GM12892 (cell line): Measurements from ENCODE around the gene SIRT3.

ENCODE experiments used
- DNase-seq: peaks from one replicate; pipeline ENCODE4 v3.0.0; 2011; ENCODE audit not compliant: insufficient read length
- FAIRE-seq: peaks from 2 replicates; lab custom pipeline; 2011; peaks lifted over from hg19 to GRCh38; lab: Jason Lieb, UNC
- POLR2A ChIP-seq: IDR thresholded peaks from 2 replicates; pipeline ENCODE4 v1.6.1; 2011; ENCODE audit warnings: low read depth, low read length, control low read depth
- POLR2AphosphoS5 ChIP-seq: IDR thresholded peaks from 2 replicates; pipeline ENCODE4 v1.6.1; 2011; ENCODE audit warnings: low read depth, low read length, control low read depth
- TAF1 ChIP-seq: IDR thresholded peaks from 2 replicates; pipeline ENCODE4 v1.6.1; 2011; ENCODE audit warnings: low read depth, mild to moderate bottlenecking, control low read depth, low read length, borderline replicate concordance

The SIRT3 gene

DNA sequence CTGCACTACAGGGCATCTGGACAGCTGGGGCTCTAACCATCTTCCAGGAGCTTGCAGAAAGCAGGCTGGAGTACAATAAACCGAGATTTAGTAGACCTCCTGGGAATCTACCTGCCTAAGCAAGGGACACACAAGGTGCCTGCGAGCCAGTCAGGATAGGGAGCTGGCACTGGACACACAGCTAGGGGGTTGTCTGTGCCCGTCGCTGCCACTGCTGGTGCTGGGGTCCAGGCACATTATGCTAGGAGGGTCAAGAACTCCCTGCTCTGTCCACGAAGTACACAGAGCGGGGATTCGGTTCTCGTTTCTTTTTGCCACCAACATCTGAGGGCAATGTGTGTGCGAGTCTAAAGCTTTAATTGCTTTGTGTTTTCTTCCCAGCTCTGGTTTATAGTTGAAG lies 24.4 kb downstream of the SIRT3 start:
- FAIRE-seq (no peak), DNase-seq (no peak)
- TF ChIP-seq TAF1 (no peak), POLR2AphosphoS5 (no peak), POLR2A (no peak; the same call in 1 of the 2 replicates)

DNA sequence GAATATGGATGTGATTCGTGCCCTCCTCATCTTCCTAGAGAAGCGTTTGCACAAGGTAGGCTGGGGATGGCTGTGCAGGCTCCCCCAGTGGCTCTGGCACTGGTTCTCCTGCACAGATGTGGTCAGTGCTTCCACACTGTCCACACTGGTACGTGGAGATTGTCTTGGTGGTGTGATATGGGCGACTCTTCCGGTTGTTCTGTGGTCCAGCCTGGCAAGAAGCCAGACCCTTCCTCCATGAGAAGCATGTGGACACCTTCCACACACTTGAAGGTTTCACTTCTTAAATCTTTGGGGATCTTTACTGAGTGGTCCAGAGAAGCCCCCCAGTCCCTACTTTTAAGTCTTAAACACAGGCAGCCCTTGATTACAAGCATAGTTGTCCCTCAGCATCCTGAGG lies 24.8 kb downstream of the SIRT3 start:
- no peak for DNase-seq
- no peak for FAIRE-seq
- TF ChIP-seq TAF1 = no peak
- no peak for TF ChIP-seq POLR2AphosphoS5
- no peak for TF ChIP-seq POLR2A

DNA sequence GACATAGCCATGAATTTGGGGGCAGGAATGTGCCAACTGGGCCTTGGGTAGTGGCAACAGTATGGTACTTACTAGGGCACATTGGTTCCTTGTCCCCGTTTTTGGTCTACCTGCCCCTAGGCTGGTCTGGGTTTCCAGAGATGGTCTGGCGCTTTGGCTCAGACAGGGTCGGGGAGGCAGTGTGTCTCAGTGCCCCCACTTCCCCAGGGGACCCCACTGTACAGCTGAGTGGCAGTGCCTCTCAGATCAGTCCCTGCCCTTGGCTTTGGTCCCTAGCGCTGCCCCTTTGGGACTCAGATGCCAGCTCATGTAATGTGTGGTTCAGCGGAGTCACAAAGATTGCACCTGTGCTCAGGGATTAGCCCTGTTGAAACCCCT lies 25.4 kb downstream of the SIRT3 start:
- TF ChIP-seq POLR2AphosphoS5 (no peak), TAF1 (no peak), POLR2A (no peak)
- FAIRE-seq (no peak), DNase-seq (no peak)

DNA sequence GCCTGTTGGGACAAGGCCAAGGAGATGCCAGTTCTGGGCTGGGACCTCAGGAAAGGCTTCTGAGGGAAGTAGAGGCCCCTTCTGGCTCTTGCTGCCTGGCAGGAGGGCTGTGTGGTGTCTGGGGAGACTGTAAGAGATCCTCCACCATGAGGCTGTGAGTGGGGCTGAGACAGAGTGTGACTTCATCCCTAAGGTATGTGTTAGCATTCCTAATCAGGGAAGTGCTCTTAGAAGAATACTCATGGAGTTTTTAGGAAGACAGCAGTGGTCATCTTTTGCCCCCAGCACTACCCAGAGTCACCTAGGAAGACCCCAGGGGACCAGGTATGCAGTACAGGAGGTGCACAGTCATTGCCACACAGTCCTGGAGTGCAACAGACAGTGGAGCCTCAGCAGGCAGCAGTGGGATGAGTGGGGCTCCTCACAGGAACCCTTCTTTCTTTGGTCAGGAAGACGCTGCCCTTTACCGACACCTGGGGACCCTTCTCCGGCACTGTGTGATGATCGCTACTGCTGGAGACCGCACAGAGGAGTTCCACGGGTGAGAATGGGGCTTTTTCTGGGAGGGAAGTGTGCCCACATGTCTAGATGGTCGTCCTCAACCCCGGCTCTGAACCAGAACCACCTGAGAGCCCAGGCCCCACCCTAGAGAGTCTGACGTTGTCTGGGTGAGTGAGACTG lies 25.9 kb downstream of the SIRT3 start:
- no peak for TF ChIP-seq TAF1
- TF ChIP-seq POLR2AphosphoS5 = no peak
- TF ChIP-seq POLR2A = no peak
- no peak for FAIRE-seq
- DNase-seq = no peak

DNA sequence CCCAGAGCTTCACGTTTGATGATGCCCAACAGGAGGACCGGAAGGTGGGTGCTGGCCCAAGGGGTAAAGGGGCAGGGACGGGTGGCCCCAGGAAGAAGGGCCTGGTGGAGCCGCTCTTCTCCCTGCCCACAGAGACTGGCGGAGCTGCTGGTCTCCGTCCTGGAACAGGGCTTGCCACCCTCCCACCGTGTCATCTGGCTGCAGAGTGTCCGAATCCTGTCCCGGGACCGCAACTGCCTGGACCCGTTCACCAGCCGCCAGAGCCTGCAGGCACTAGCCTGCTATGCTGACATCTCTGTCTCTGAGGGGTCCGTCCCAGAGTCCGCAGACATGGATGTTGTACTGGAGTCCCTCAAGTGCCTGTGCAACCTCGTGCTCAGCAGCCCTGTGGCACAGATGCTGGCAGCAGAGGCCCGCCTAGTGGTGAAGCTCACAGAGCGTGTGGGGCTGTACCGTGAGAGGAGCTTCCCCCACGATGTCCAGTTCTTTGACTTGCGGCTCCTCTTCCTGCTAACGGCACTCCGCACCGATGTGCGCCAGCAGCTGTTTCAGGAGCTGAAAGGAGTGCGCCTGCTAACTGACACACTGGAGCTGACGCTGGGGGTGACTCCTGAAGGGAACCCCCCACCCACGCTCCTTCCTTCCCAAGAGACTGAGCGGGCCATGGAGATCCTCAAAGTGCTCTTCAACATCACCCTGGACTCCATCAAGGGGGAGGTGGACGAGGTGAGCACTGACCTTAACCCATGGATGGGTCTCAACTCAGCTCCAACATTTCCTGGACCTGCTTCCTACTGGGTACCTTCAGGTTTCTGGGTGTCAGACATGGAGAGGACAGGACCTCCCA lies 26.6 kb downstream of the SIRT3 start:
- DNase-seq = no peak
- peak; percentile 64 for FAIRE-seq
- TF ChIP-seq POLR2AphosphoS5 = no peak
- TF ChIP-seq TAF1 = no peak
- TF ChIP-seq POLR2A = no peak

DNA sequence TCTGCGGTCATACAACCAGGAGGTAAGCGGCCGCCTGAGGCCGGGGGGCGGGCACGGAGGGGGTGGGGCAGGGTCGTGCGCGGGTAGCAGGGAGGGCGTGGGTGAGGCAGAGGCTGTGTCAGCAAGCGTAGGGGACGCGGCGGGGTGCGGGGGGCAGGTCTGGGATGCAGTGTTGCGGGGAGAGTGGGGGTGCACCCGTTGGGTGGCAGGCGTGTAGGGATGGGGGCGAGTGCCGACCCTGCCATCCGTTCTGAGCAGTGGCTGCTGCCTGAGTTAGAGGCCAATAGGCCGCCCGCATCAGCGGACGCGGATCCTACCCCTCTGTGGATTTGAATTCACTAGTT lies 27.3 kb downstream of the SIRT3 start:
- TF ChIP-seq POLR2AphosphoS5 (no peak), POLR2A (no peak), TAF1 (no peak)
- FAIRE-seq = no peak
- no peak for DNase-seq

DNA sequence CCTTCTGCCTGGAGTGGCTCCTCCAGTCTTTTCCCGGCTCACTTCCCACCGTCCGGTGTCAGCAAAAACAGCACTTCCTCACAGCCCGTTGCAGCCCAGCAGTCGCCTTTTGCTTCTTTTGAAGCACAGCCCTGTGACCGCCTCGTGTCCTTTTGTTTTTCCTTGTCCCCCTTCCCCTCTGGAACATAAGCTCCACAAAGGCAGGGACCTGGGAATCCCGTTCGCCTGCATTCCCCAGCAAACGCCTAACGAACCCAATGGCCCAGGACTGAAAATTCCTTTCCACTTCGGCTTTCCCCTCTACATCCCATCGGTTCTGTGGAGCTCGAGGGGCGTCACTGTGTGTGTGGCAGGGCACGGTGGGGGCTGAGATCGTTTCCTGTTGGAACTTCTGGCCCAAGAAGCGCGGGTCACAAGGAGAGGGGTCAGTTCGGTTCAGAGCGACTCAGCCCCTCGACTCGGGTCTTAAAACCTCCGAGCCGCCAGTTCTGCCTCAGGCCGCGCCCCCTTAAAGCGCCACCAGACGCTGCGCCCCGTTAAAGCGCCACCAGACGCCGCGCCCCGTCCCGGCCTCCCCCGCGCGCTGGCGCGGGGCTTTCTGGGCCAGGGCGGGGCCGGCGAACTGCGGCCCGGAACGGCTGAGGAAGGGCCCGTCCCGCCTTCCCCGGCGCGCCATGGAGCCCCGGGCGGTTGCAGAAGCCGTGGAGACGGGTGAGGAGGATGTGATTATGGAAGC lies 27.8 kb downstream of the SIRT3 start:
- TF ChIP-seq TAF1 (peak; percentile 41; the same call in 1 of the 2 replicates), POLR2AphosphoS5 (peak; percentile 49; the same call in 1 of the 2 replicates), POLR2A (peak; percentile 71; the same call in 1 of the 2 replicates)
- no peak for FAIRE-seq
- DNase-seq = peak; percentile 98

DNA sequence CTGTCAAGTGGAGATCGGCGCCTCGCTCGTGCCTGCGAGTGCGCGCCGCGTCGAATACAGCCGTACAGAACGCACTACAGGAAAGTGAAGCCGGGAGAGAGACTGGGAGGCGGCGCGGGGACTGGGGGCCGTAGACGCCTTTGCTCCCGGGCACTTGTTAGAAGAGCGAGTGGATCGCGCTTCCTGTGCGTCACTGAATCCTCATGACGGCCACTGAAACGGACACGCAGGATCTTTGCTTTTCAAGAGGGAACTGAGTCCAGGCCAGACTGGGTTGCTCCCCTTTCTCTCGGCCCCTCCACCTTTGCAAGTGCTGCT lies 28.3 kb downstream of the SIRT3 start:
- DNase-seq = no peak

DNA sequence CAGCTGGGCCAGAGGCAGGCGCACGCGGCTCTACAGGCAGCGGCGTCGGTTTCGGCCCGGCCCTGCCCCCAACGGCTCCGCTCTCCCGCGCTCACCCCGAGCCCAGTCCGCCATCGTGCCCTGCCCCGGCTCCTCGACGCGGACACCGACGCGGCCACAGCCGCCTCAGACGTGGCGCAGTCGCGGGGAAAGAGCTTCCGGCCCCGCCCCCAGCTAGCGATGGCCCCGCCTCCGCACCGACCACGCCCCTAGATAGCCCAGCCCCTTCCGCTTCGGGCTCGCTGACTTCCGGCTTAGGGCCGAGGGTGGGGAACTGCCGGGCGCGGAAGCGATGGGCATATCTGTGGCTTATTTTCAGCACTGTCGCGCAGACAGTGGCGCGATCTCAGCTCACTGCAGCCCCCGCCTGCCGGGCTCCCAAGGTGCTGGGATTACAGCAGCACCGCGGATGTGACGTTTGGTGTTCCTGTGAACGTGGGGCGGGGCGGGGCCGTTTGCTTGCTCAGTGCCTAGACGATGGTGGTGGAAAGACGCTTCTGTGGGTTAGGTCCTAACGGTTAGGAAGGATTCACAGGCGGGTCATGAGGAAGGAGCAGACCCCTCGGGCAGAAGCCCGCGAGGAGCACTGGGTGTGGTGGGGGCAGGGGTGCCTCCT lies 28.8 kb downstream of the SIRT3 start, which contains the start of the genes BET1L and RIC8A:
Gene BET1L (minus strand): TSS at position 192 of the 655 bp plus-strand sequence. CDS start 78 bp downstream, at position 114.
Gene RIC8A (plus strand): TSS at position 501 of the 655 bp plus-strand sequence. CDS start 1,147 bp downstream, outside the sequence.
- DNase-seq (peak; percentile 98), FAIRE-seq (peak; percentile 100)
- peak; percentile 87 for TF ChIP-seq POLR2AphosphoS5
- TF ChIP-seq POLR2A = peak; percentile 94
- peak; percentile 69; the same call in 1 of the 2 replicates for TF ChIP-seq TAF1

More for the DNA sequence above, 28.3 kb downstream of the SIRT3 start:
- TF ChIP-seq TAF1 = no peak
- no peak; the same call in 1 of the 2 replicates for TF ChIP-seq POLR2A
- TF ChIP-seq POLR2AphosphoS5 = no peak
- FAIRE-seq = no peak

DNA sequence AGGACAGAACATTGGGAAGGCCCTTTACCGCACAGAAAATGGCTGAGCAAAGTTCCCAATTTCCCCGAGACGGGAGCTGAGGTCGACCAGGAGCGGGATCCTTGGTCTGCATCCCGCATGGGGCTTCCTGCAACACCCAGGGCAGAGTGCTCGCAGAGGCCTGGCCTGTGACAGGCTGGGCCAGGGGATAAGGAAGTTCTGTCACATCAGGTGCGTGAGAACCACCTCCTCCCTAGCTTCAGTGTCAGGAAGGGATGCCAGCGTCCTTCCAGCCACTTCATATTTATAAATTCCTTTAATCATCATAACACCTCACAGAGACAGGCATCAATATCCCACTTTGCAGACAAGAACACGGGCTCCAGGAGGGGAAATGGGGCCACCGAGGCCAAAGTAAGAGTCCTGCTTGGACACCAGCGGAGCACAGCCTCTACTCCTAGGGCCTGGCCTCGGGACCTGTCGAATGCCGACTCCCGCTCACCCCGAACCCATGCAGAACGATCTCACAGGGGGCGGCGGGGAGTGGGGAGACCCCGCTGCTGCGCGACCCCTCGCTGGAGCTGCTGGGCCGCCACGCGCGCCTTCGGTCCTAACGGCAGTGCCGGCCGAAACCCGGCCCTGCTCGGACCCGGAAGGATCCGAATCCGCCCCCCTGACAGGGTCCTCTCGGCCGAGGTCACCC lies 29.5 kb downstream of the SIRT3 start:
- FAIRE-seq (peak; percentile 82), DNase-seq (no peak)
- TF ChIP-seq TAF1 (no peak), POLR2AphosphoS5 (0 out of 2 replicates have a peak, but pooled peaks have one; percentile 42), POLR2A (no peak; the same call in 1 of the 2 replicates)
